ENCODE data around the gene LRRC8B. TPM values are rescaled to one million over a fixed set of nuclear protein-coding genes. Genes with fewer than 3 reads are reported as not detected.

LRRC8B gene
- polyA plus RNA-seq, 1 of the 3 experiments (the other 2 are of a cell fraction), result 3.7 TPM

DNA sequence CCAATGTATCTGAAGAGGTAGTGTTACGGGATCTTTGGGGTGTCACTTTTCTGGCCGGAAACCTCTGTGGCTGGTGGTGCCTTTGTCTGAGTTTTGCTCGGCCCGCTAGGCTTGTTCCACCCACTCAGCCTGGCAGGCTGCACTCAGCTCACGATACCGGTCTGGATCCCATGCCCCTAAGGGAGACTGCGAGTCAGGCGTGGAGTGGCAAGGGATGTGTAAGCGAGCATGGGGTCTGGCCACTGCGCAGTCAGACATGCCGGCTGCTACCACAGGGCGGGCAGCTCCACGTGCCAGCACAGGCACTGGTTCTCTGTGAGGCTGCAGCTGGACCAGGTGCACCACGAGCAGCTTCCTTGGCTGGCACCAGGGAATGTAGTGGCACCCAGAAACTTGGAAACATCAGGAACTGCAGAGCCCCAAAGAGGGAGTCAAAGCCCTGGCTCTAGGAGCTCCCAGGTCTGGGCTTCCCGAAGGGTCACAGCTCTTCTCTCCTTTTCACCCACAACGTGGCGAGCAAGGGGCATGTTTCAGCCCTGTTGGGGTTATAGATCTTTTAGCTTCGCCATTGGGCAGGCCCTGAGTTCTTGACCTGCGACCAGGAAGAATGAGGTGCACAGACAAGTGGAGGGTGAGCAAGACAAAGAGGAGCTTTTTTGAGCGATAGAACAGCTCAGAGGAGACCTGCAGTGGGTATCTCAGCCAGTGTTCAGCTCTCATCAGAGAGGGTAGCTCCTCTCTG lies 84.5 kb downstream of the LRRC8B start:
- no peaks in the 10 kb centered on the region for H3K36me3 ChIP-seq (replicated peaks in 1 of 2; ENCODE audit: control insufficient read depth in 1 of 2, insufficient read depth in 2 of 2, low read length in 1 of 2)
- peaks cover 2 to 16% of the 10 kb centered on the region in 2 experiments; a peak in 3 of 4 replicates for H3K4me1 ChIP-seq (ENCODE audit: control insufficient read depth in 1 of 2, insufficient read depth in 2 of 2, low read depth in 1 of 2, low read length in 1 of 2)
- H3K27ac ChIP-seq (ENCODE audit: low read depth in 2 of 2, low read length in 1 of 2), result no peak overlapping the region
- ChIA-PET CTCF (interaction anchor here (0.6 to 1.8 kb wide), 6 partner anchors 9 to 303 kb away, joined by 3 to 4 read pairs (median 3); no protein-coding TSS in a partner anchor), POLR2A (no interaction called here)
- no peak for TF ChIP-seq FOXJ3 (CRISPR knock-in tag; IDR thresholded peaks at IDR 0.05)
- TF ChIP-seq, protein P1, sequence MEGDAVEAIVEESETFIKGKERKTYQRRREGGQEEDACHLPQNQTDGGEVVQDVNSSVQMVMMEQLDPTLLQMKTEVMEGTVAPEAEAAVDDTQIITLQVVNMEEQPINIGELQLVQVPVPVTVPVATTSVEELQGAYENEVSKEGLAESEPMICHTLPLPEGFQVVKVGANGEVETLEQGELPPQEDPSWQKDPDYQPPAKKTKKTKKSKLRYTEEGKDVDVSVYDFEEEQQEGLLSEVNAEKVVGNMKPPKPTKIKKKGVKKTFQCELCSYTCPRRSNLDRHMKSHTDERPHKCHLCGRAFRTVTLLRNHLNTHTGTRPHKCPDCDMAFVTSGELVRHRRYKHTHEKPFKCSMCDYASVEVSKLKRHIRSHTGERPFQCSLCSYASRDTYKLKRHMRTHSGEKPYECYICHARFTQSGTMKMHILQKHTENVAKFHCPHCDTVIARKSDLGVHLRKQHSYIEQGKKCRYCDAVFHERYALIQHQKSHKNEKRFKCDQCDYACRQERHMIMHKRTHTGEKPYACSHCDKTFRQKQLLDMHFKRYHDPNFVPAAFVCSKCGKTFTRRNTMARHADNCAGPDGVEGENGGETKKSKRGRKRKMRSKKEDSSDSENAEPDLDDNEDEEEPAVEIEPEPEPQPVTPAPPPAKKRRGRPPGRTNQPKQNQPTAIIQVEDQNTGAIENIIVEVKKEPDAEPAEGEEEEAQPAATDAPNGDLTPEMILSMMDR (IDR thresholded peaks at IDR 0.05), result no peak
- no peak for TF ChIP-seq NRF1 (IDR thresholded peaks at IDR 0.05; ENCODE audit: low read depth, low read length)
- TF ChIP-seq GATA2 (CRISPR knock-in tag; IDR thresholded peaks at IDR 0.05), result no peak
- H2AFZ ChIP-seq (ENCODE audit: low read depth), result no peak overlapping the region
- WGBS (ENCODE audit: low lambda C conversion rate), result 93% methylated on average over 16 of the region's 20 CpGs
- H3K4me2 ChIP-seq, result no peak overlapping the region
- no peak for DNase-seq
- H3F3A ChIP-seq (replicated peaks; ENCODE audit: insufficient read depth), result no peaks in the 10 kb centered on the region
- no peaks in the 10 kb centered on the region for H3K9me3 ChIP-seq
- no peak overlapping the region for H3K4me3 ChIP-seq (ENCODE audit: low read depth in 2 of 2, low read length in 1 of 2)
- H3K79me2 ChIP-seq (ENCODE audit: insufficient read depth), result no peaks in the 10 kb centered on the region
- no peaks in the 10 kb centered on the region for H3K9me2 ChIP-seq
- H4K20me1 ChIP-seq (ENCODE audit: insufficient read depth), result no peaks in the 10 kb centered on the region
- no peaks in the 10 kb centered on the region for H3K27me3 ChIP-seq (ENCODE audit: insufficient read depth)
- no peak overlapping the region for H3K9ac ChIP-seq

DNA sequence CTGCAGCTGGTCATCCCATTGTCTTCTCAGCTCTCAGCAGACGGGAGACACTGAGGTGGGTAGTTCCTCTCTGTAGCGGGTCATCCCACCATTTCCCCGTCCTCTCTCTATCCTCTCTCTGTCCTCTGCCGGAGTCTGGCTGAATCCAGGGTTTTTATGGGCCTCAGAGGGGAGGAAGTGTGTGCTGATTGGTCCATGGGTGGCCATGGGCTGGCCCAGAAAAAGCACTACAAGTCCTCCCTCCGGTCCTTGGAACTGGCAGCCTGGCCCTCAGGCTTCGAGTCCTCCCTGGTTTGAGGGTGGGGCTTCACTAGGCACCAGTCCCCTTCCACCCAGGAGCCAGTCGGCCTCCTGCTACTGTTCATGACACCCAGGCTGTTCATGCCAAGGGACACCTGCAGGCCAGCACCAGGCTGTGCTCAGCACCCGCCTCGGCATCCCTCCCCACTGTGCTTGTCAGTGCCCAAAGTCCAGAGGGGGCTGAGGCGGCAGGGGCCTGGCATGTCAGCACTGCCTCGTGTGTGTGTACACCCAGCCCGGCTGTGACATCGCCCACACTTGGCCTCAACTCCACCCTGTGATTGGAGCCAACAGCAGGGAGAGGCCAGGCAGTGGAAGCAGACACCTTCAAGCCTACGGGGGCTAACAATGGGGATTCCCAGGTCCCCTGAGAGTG lies 85.3 kb downstream of the LRRC8B start:
- POLR2A ChIA-PET, result no interaction called here
- no peaks in the 10 kb centered on the region for H3K9me3 ChIP-seq
- TF ChIP-seq, protein P2, sequence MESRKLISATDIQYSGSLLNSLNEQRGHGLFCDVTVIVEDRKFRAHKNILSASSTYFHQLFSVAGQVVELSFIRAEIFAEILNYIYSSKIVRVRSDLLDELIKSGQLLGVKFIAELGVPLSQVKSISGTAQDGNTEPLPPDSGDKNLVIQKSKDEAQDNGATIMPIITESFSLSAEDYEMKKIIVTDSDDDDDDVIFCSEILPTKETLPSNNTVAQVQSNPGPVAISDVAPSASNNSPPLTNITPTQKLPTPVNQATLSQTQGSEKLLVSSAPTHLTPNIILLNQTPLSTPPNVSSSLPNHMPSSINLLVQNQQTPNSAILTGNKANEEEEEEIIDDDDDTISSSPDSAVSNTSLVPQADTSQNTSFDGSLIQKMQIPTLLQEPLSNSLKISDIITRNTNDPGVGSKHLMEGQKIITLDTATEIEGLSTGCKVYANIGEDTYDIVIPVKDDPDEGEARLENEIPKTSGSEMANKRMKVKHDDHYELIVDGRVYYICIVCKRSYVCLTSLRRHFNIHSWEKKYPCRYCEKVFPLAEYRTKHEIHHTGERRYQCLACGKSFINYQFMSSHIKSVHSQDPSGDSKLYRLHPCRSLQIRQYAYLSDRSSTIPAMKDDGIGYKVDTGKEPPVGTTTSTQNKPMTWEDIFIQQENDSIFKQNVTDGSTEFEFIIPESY (IDR thresholded peaks at IDR 0.05; ENCODE audit: borderline replicate concordance, low read depth), result no peak
- TF ChIP-seq, protein P3, sequence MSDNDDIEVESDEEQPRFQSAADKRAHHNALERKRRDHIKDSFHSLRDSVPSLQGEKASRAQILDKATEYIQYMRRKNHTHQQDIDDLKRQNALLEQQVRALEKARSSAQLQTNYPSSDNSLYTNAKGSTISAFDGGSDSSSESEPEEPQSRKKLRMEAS (IDR thresholded peaks at IDR 0.05; ENCODE audit: low read depth), result no peak
- TF ChIP-seq RFX5 (IDR thresholded peaks at IDR 0.05; ENCODE audit: low read length), result no peak
- TF ChIP-seq TEAD4 (IDR thresholded peaks at IDR 0.05; ENCODE audit: borderline replicate concordance, insufficient read depth), result no peak
- TF ChIP-seq FOXM1 (IDR thresholded peaks at IDR 0.05; ENCODE audit: low read depth), result no peak
- no peak for TF ChIP-seq RXRA (IDR thresholded peaks at IDR 0.05; ENCODE audit: borderline replicate concordance, low read depth)
- TF ChIP-seq RAD21 (IDR thresholded peaks at IDR 0.05; ENCODE audit: low read length), result no peak
- no peak for TF ChIP-seq ELF1 (IDR thresholded peaks at IDR 0.05)
- TF ChIP-seq TAF1 (IDR thresholded peaks at IDR 0.05; ENCODE audit: borderline replicate concordance, low read depth, low read length), result no peak
- TF ChIP-seq, protein P4, sequence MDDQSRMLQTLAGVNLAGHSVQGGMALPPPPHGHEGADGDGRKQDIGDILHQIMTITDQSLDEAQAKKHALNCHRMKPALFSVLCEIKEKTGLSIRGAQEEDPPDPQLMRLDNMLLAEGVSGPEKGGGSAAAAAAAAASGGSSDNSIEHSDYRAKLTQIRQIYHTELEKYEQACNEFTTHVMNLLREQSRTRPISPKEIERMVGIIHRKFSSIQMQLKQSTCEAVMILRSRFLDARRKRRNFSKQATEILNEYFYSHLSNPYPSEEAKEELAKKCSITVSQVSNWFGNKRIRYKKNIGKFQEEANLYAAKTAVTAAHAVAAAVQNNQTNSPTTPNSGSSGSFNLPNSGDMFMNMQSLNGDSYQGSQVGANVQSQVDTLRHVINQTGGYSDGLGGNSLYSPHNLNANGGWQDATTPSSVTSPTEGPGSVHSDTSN (IDR thresholded peaks at IDR 0.05), result no peak
- no peak for TF ChIP-seq MXI1 (IDR thresholded peaks at IDR 0.05; ENCODE audit: low read depth, low read length)
- H3K79me2 ChIP-seq (ENCODE audit: insufficient read depth), result no peaks in the 10 kb centered on the region
- peaks cover 0 to 13% of the 10 kb centered on the region in 2 experiments; a peak in 3 of 4 replicates for H3K4me1 ChIP-seq (ENCODE audit: control insufficient read depth in 1 of 2, insufficient read depth in 2 of 2, low read depth in 1 of 2, low read length in 1 of 2)
- no peak overlapping the region for H3K9ac ChIP-seq
- no peak overlapping the region; a peak in 1 of 4 replicates for H3K27ac ChIP-seq (ENCODE audit: low read depth in 2 of 2, low read length in 1 of 2)
- no peaks in the 10 kb centered on the region for H3K36me3 ChIP-seq (replicated peaks in 1 of 2; ENCODE audit: control insufficient read depth in 1 of 2, insufficient read depth in 2 of 2, low read length in 1 of 2)
- H3K4me3 ChIP-seq (ENCODE audit: low read depth in 2 of 2, low read length in 1 of 2), result no peak overlapping the region
- DNase-seq, result no peak
- H3K27me3 ChIP-seq (ENCODE audit: insufficient read depth), result no peaks in the 10 kb centered on the region
- no peaks in the 10 kb centered on the region for H4K20me1 ChIP-seq (ENCODE audit: insufficient read depth)
- CTCF ChIA-PET, result interaction anchor here (1.1 to 1.8 kb wide), 3 partner anchors 11 to 126 kb away, joined by 3 to 4 read pairs (median 4); no protein-coding TSS in a partner anchor
- no peaks in the 10 kb centered on the region for H3F3A ChIP-seq (replicated peaks; ENCODE audit: insufficient read depth)
- 85% methylated on average over 5 of the region's 14 CpGs for WGBS (ENCODE audit: low lambda C conversion rate)
- H3K4me2 ChIP-seq, result no peak overlapping the region
- no peaks in the 10 kb centered on the region for H3K9me2 ChIP-seq
- no peak overlapping the region for H2AFZ ChIP-seq (ENCODE audit: low read depth)
